ENCODE measurements around the gene IGSF23. TPM values are rescaled to one million over a fixed set of nuclear protein-coding genes. Genes with fewer than 3 reads are reported as not detected.

Gene IGSF23
- total RNA-seq, 1 experiment from 2014 or later: not detected

DNA sequence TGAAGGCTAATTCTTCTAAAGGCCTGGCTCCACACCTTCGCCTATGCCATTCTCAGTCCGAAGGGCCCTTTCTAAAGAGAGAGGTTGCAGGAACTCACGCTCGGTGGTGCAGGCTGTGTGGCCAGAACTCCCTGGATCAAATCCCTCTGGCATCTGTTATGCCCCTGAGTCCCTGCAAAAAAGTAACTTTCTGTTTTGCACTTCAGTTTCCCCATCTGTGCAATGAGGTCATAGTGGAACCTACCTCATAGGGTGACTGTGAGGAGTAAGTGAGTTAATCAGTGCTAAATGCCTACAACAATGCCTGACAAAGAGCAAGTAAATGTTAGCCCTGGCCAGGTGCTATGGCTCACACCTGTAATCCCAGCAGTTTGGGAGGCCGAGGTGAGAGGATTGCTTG, 7.3 kb downstream of the IGSF23 start:
- H4K91ac ChIP-seq (ENCODE audit: insufficient read length, low read depth, low read length): no peak overlapping the region
- no peak overlapping the region for H3K56ac ChIP-seq (ENCODE audit: insufficient read length, low read depth, low read length)
- no peaks in the 10 kb centered on the region for H3K79me1 ChIP-seq (ENCODE audit: insufficient read depth, low read depth, low read length, poor library complexity, severe bottlenecking)
- no peak overlapping the region for H2AFZ ChIP-seq (ENCODE audit: low read length)
- H2AK5ac ChIP-seq (ENCODE audit: insufficient read length, low read length): no peak overlapping the region
- no peak overlapping the region for H3K4me2 ChIP-seq (ENCODE audit: insufficient read depth, insufficient read length, low read length)
- no peak overlapping the region for H3K4ac ChIP-seq (ENCODE audit: low read depth, low read length)
- Mint-ChIP-seq H3K27ac (no peak overlapping the region), H3K27me3 (ENCODE audit: low read depth) (peaks cover 2% of the 10 kb centered on the region), H3K36me3 (ENCODE audit: insufficient read depth in 1 of 3, low read depth in 3 of 3) (no peaks in the 10 kb centered on the region; a peak in 1 of 7 replicates), H3K9me3 (no peaks in the 10 kb centered on the region), H3K4me1 (peaks cover 2 to 4% of the 10 kb centered on the region in 2 experiments), H3K4me3 (no peak overlapping the region)
- DNase-seq: no peak
- no peak overlapping the region for H2BK120ac ChIP-seq (ENCODE audit: low read depth, low read length, poor library complexity, severe bottlenecking)
- no peak overlapping the region for H3K14ac ChIP-seq (ENCODE audit: insufficient read depth, low read length)
- no peaks in the 10 kb centered on the region for H3K27me3 ChIP-seq (ENCODE audit: insufficient read depth, low read length)
- H3T11ph ChIP-seq (ENCODE audit: low read length): no peak overlapping the region
- TF ChIP-seq, protein P1, sequence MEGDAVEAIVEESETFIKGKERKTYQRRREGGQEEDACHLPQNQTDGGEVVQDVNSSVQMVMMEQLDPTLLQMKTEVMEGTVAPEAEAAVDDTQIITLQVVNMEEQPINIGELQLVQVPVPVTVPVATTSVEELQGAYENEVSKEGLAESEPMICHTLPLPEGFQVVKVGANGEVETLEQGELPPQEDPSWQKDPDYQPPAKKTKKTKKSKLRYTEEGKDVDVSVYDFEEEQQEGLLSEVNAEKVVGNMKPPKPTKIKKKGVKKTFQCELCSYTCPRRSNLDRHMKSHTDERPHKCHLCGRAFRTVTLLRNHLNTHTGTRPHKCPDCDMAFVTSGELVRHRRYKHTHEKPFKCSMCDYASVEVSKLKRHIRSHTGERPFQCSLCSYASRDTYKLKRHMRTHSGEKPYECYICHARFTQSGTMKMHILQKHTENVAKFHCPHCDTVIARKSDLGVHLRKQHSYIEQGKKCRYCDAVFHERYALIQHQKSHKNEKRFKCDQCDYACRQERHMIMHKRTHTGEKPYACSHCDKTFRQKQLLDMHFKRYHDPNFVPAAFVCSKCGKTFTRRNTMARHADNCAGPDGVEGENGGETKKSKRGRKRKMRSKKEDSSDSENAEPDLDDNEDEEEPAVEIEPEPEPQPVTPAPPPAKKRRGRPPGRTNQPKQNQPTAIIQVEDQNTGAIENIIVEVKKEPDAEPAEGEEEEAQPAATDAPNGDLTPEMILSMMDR (conservative IDR thresholded peaks at IDR 0.05): no peak
- H3K9ac ChIP-seq (ENCODE audit: extremely low read depth, insufficient read length, low read length): no peak overlapping the region
- no peaks in the 10 kb centered on the region for H3K79me2 ChIP-seq (ENCODE audit: insufficient read depth, low read length)
- no peak overlapping the region for H3K27ac ChIP-seq (ENCODE audit: insufficient read length, low read depth, low read length)
- H3K4me1 ChIP-seq (ENCODE audit: insufficient read depth, low read length): no peaks in the 10 kb centered on the region
- H2BK5ac ChIP-seq (ENCODE audit: insufficient read length, low read length): no peak overlapping the region
- no peak overlapping the region for H2BK15ac ChIP-seq (ENCODE audit: low read depth, low read length)
- no peak overlapping the region for H3K18ac ChIP-seq (ENCODE audit: insufficient read length, low read depth, low read length)
- no peaks in the 10 kb centered on the region for H4K20me1 ChIP-seq (ENCODE audit: control insufficient read depth, insufficient read depth, insufficient read length)
- H2BK20ac ChIP-seq (ENCODE audit: low read depth, low read length, poor library complexity, severe bottlenecking): no peak overlapping the region
- no peak overlapping the region for H2BK12ac ChIP-seq (ENCODE audit: insufficient read length, low read depth, low read length)
- no peak overlapping the region for H4K8ac ChIP-seq (replicated peaks; ENCODE audit: insufficient read length, low read depth, low read length)
- WGBS (ENCODE audit: extremely low coverage, insufficient read length, low lambda C conversion rate): no CpG with 5 or more reads among the region's 5 CpGs
- H3K23me2 ChIP-seq (ENCODE audit: insufficient read length, low read depth, low read length, poor library complexity, severe bottlenecking): no peaks in the 10 kb centered on the region
- no peak overlapping the region for H3K23ac ChIP-seq (ENCODE audit: insufficient read length, low read depth, low read length)
- H3K9me3 ChIP-seq (ENCODE audit: control insufficient read depth, low read depth, low read length): no peaks in the 10 kb centered on the region
- H4K5ac ChIP-seq (ENCODE audit: insufficient read length, low read depth, low read length): no peak overlapping the region

Measured in H9 (cell line).